GM19468 (cell line): ENCODE data around the gene PLA2G7.
"Not testable (repeated sequence)": the region's sequence is repeated elsewhere in the genome, so short reads cannot be mapped to it uniquely, and the experiment has no call there.

Experiments used
- ATAC-seq: cut with Tn5 transposase; IDR thresholded peaks from one replicate; pipeline ENCODE4 v1.9.1; 2021; ENCODE audit warnings: mild to moderate bottlenecking, moderate library complexity, moderate number of reproducible peaks; ENCODE audit not compliant: unreplicated experiment; ENCODE audit errors: extremely low read depth

The PLA2G7 gene

DNA sequence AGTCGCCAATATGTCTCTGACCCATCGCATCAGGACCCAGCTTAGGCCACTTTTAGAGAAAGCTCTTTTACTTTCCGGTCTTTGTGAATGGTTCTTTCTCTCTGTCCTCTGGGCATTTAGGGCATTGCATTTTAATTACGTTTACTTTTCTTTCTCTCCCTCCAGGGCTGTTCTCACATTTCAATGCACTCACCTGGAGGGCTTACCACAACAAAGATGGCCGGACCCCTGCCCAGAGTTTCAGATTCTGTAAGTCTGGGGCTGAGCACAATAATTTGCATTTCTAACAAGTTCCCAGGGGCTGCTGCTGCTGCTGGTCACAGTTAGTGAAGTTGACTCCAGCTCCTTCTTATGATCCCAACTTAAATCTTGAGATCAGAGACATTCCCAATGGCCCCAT is 14.6 kb upstream of the PLA2G7 start:
- no peak for ATAC-seq

DNA sequence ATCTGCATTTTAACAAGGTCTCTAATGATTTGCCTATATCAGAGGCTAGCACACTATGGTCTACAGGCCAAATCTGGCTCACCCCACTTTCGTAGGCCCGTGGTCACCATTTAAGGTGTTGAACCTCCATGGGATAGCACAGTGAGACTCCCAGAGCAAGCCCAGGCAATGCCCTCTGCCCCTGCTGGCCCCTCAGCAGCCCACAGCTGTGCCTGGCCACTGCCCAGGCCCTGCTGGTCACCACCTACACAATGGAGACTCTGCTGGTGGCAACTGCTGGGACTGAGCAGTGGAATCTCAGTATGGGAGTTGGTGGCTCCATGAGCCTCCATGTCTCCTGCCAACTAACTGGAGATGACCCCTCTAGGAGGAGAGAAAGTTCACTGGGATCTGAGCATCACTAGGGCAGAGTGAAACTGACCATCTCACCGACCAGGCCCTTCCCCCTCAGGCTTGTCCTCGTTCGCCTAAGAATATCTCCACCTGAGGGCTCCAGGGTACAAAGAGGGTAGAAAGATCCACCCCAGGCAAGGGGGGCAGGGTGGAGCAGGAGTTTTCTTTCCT is 13.8 kb upstream of the PLA2G7 start:
- no peak for ATAC-seq

GRCh38 chr6:46746696-46747095 is 11.5 kb upstream of the PLA2G7 start, which contains the start of gene ANKRD66:
Gene ANKRD66 (plus strand): TSS chr6:46746933. CDS start chr6:46751949, 5,016 bp downstream.
- no peak for ATAC-seq

DNA sequence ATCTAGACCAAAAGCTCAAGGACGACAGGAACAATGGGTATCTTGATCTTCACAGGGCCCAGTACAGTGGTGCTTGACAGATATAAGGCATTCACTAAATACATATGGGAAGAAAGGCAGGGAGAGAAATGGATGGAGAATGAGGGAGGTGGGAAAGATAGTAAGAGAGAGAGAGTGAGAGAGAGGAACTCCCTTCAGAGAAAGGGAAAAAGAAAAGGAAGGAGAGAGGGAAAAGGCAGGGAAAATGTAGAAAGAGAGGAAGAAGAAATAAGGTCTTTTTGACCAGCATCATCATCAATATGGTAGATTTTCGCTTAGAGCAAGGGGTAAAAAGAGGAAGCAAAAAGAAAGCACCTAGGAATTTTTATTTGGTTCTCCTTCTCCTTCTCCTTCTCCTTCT is 10.8 kb upstream of the PLA2G7 start:
- no peak for ATAC-seq

- not testable (repeated sequence) for ATAC-seq
Observed at GRCh38 chr6:46744159-46744725, 9.1 kb upstream of the PLA2G7 start.

GRCh38 chr6:46743425-46744158 is 8.4 kb upstream of the PLA2G7 start:
- ATAC-seq, result no peak

GRCh38 chr6:46741910-46742309 is 6.7 kb upstream of the PLA2G7 start:
- no peak for ATAC-seq

GRCh38 chr6:46741482-46741881 is 6.3 kb upstream of the PLA2G7 start:
- ATAC-seq, result no peak

GRCh38 chr6:46736906-46737305 is 1.7 kb upstream of the PLA2G7 start:
- no peak for ATAC-seq

DNA sequence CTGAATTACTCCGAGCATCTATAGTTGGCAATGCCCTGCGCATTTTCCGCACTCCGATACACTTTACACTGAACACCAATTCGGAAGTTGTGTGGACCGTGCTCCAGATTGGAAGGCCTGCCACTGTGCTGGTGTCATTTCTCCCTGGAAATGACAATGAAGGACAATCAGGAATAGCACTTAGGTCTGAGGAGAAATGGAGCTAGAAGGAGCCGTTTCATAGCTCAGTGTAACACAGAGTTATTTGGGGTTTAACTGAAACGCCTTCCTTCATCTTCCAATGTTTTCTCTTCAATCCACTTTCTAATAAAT is 501 bp upstream of the PLA2G7 start:
- ATAC-seq, result no peak

DNA sequence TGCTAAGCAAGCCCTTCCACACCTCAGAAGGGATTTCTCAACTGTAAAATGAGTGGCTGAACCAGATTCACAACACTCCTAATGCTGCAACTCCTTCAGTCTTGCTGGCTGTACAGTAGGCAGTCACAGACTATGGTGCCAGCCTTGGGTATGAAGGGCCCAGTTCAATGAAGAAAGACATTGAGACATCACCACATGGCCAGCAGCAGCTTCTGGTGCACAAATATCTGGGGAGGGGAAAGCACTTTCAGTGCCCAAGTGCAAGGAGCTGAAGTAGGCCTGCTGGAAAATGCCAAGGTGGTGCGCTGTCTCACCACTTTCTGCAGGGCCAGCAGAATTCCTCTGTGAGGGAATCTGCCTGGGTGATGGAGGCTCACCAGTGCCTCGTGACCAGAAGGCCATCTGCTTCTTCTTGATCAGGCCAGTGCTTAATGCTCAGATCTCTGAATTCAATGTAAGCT is 1.8 kb downstream of the PLA2G7 start:
- ATAC-seq, result no peak

- ATAC-seq, result no peak
Observed at GRCh38 chr6:46730921-46731461, 4.2 kb downstream of the PLA2G7 start.

DNA sequence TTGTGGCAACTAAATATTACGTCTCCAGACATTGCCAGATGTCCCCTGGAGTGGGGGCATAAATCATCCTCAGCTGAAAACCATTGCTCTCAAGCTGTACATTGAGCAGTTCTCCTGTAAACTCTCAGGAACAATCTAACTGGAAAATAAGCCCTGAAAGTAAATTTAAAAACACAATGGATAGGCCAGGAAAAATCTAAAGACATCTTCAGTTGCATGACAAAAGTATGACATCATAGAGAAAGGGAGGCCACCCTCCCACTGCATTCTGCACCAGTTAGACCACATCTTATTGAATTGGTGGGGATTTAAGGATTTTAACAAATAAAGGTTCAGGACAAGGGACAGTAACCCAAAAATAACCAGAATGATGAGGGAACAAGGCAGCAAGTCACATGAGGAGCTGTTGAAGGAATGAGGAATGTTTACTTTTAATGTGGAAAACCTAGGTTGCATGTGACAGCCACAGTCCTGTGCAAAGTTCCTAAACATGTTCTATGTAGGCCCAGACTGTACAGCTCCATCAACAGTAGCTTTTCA is 5.3 kb downstream of the PLA2G7 start:
- ATAC-seq, result no peak

- no peak for ATAC-seq
Observed at GRCh38 chr6:46720401-46720800, 14.8 kb downstream of the PLA2G7 start.

- no peak for ATAC-seq
Observed at GRCh38 chr6:46719099-46719498, 16.1 kb downstream of the PLA2G7 start.

DNA sequence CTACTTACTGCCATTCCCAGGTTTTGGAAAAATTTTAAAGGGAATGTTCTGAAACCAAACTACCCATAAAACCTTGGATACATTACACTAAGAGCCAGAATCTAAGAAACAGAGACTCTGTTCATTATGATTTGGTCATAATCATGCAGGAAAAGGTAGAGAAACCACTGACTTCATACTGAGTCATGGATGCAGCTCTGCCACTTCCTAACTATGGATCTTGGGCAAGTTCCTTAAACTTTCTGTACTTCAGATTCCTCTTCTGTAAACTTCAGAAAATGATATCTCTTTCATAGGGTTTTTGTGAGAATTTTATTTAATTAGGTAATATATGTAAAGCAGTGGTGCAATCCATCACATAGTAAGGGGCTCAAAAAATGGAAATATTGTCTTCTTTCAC is 20.0 kb downstream of the PLA2G7 start:
- no peak for ATAC-seq

GRCh38 chr6:46711491-46711890 is 23.7 kb downstream of the PLA2G7 start:
- ATAC-seq, result no peak

- ATAC-seq, result no peak
Observed at GRCh38 chr6:46706464-46706863, 28.7 kb downstream of the PLA2G7 start.

GRCh38 chr6:46704562-46704961 is 30.6 kb downstream of the PLA2G7 start:
- no peak for ATAC-seq

GRCh38 chr6:46699970-46700369 is 35.2 kb downstream of the PLA2G7 start:
- ATAC-seq, result no peak

GRCh38 chr6:46690911-46691451 is 44.2 kb downstream of the PLA2G7 start:
- no peak for ATAC-seq
